Body of pancreas (tissue), 4 donors: ENCODE measurements around the gene ATP11A.

Experiments
- POLR2A ChIP-seq, 3 donors: fragments of 450-650 bp; IDR thresholded peaks; one replicate each; pipeline ENCODE4 v1.6.1; 2016; ENCODE audit warnings: antibody characterized with exemption in 3 of 3, mild to moderate bottlenecking in 2 of 3
- TF ChIP-seq, protein P1 (sequence below), 7 experiments: fragments of 450-650 bp in 4 of 7; fragments of 200-600 bp in 3 of 7; sonication (generic) in 3 of 7; IDR thresholded peaks; one replicate each; pipeline ENCODE4 v1.5.1; 2016 to 2019; ENCODE audit warnings: antibody characterized with exemption in 7 of 7

DNA sequence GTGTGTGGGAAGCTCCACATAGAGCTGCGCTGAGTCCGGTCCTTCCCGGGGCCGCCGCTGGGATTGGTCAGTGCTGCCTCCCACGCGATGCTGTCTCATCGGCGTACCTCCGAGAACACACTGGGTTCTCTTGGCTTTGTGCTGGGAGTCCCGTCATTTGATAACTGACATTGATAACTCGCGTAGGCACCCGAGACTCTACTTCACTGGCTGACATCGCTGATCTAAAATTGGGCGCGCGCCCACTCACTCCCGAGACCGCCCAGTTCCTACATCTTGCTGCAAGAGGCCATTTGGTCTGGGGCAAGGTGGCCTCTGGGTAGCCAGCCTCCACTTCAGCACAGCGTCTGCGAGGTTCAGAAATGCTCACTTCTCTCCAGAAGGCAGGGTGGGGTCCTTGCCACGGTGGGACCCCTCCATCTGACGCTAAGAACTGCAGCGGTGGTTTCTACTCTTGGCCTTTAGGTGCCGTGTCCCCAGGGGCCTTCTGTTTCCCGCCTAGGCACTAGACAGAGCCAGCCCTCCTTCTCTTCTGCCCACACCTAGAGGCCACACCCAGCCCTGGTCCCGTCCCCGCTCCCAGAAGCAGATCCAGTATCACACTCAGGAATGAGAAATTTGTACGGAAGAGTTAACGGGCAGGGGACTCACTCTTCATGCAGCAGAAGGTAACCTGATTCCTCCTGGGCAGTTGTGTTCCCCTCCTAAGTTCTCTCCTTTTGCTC lies 40.7 kb upstream of the ATP11A start:
- TF ChIP-seq, protein P1, sequence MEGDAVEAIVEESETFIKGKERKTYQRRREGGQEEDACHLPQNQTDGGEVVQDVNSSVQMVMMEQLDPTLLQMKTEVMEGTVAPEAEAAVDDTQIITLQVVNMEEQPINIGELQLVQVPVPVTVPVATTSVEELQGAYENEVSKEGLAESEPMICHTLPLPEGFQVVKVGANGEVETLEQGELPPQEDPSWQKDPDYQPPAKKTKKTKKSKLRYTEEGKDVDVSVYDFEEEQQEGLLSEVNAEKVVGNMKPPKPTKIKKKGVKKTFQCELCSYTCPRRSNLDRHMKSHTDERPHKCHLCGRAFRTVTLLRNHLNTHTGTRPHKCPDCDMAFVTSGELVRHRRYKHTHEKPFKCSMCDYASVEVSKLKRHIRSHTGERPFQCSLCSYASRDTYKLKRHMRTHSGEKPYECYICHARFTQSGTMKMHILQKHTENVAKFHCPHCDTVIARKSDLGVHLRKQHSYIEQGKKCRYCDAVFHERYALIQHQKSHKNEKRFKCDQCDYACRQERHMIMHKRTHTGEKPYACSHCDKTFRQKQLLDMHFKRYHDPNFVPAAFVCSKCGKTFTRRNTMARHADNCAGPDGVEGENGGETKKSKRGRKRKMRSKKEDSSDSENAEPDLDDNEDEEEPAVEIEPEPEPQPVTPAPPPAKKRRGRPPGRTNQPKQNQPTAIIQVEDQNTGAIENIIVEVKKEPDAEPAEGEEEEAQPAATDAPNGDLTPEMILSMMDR (IDR thresholded peaks at IDR 0.05): no peak
- TF ChIP-seq POLR2A (IDR thresholded peaks at IDR 0.05): no peak
